ENCODE data around the gene FCMR. TPM values are rescaled to one million over a fixed set of nuclear protein-coding genes. Genes with fewer than 3 reads are reported as not detected.
A peak's percentile ranks its signal among the peaks of the same experiment; 100 is the strongest.

FCMR gene
- total RNA-seq, 2 donors from 2014 or later, result not detected

DNA sequence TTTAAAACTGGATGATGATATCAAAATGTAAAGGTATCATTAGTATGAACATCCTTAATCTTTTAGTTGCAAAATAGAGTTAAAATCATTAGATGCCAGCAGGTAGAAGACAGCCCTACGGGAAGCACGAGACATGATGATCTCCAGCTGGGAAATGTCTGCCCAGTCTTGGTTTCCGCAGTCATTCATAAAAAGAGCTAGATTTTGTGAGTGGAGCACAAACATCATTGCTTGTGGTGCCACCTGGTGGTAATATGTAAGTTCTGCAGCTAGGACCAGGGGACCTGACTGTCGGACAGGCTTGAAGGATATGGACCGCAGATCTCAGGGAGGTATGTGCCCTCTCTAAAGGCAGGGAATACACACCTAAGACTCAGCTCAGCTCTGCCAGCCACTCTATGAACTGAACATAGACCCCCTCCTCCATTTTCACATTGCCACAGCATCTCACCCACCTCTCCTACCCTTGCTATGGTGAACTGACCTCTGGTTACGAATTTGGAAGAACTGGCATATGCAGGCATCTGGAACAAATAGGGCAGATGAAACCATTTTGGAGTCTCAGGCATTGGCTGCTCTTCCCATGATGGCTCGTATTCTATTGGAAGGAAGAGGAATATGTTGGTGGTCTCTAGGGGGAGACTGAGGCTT lies 9.2 kb downstream of the FCMR start:
- H3K27ac Mint-ChIP-seq, result no peak overlapping the region

DNA sequence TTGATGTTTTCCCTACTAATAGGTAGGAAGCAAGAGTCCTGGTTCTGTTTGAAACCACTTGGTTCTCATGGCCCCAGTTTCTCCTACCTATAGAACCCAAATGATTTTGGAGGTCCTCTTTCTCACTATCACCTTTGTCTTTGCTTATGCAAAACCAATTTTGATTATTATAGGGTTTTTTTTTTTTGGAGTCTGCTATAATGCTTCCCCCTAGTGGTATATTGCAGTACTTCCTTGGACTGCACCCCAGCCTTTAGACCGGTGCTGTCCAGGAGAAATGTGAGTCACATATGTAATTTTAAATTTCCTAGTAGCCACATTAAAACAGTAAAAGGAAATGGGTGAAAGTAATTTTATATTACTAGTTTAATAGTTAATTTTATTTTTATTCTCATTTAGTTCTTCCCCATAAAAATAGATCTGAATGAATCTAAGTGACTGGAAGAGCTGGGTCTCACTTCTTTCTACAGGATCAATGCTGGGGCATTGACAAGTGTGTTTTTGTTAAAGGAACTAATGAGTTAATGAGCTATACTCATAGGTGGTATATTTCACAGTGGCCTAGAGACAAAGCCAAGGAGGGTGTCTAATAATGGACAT lies 10.6 kb downstream of the FCMR start:
- no peaks in the 10 kb centered on the region for H3K4me1 ChIP-seq (ENCODE audit: control insufficient read depth, insufficient read depth, low read length)
- 40% methylated on average over 1 of the region's 1 CpG; no CpG with 5 or more reads in 1 of the 2 experiments for WGBS, 2 experiments (ENCODE audit: insufficient coverage in 1 of 2, insufficient read length in 1 of 2)
- H3K4me3 Mint-ChIP-seq, result no peak overlapping the region
- no peaks in the 10 kb centered on the region for H3K9me3 ChIP-seq (ENCODE audit: control insufficient read depth, low read length)
- no peaks in the 10 kb centered on the region for H3K9me3 Mint-ChIP-seq
- no peak overlapping the region for H3K27ac Mint-ChIP-seq
- TF ChIP-seq, protein P1, sequence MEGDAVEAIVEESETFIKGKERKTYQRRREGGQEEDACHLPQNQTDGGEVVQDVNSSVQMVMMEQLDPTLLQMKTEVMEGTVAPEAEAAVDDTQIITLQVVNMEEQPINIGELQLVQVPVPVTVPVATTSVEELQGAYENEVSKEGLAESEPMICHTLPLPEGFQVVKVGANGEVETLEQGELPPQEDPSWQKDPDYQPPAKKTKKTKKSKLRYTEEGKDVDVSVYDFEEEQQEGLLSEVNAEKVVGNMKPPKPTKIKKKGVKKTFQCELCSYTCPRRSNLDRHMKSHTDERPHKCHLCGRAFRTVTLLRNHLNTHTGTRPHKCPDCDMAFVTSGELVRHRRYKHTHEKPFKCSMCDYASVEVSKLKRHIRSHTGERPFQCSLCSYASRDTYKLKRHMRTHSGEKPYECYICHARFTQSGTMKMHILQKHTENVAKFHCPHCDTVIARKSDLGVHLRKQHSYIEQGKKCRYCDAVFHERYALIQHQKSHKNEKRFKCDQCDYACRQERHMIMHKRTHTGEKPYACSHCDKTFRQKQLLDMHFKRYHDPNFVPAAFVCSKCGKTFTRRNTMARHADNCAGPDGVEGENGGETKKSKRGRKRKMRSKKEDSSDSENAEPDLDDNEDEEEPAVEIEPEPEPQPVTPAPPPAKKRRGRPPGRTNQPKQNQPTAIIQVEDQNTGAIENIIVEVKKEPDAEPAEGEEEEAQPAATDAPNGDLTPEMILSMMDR (conservative IDR thresholded peaks at IDR 0.05), result peak; percentile 93
- peak; percentile 56 for DNase-seq
- H3K36me3 Mint-ChIP-seq (ENCODE audit: low read depth), result no peaks in the 10 kb centered on the region
- peaks cover 4% of the 10 kb centered on the region for H3K4me1 Mint-ChIP-seq
- H3K27ac ChIP-seq (ENCODE audit: low read depth, low read length), result no peak overlapping the region
- H3K9ac ChIP-seq (ENCODE audit: extremely low read depth, low read length, poor library complexity, severe bottlenecking), result no peak overlapping the region
- no peaks in the 10 kb centered on the region for H3K36me3 ChIP-seq (ENCODE audit: control insufficient read depth, insufficient read depth, low read length)
- H3K4me3 ChIP-seq (ENCODE audit: low read length), result no peak overlapping the region
- H3K27me3 ChIP-seq (ENCODE audit: control insufficient read depth, insufficient read depth, low read length, poor library complexity, severe bottlenecking), result peaks cover 65% of the 10 kb centered on the region
- H3K27me3 Mint-ChIP-seq (ENCODE audit: insufficient read depth), result peaks cover 66% of the 10 kb centered on the region

More for the DNA sequence above, 9.2 kb downstream of the FCMR start:
- Histone ChIP-seq H3K4me1 (ENCODE audit: control insufficient read depth, insufficient read depth, low read length) (no peaks in the 10 kb centered on the region), H3K9ac (ENCODE audit: extremely low read depth, low read length, poor library complexity, severe bottlenecking) (no peak overlapping the region), H3K27ac (ENCODE audit: low read depth, low read length) (no peak overlapping the region), H3K4me3 (ENCODE audit: low read length) (no peak overlapping the region), H3K9me3 (ENCODE audit: control insufficient read depth, low read length) (no peaks in the 10 kb centered on the region), H3K27me3 (ENCODE audit: control insufficient read depth, insufficient read depth, low read length, poor library complexity, severe bottlenecking) (peaks cover 72% of the 10 kb centered on the region), H3K36me3 (ENCODE audit: control insufficient read depth, insufficient read depth, low read length) (no peaks in the 10 kb centered on the region)
- WGBS, 2 experiments (ENCODE audit: insufficient coverage in 1 of 2, insufficient read length in 1 of 2), result 31 to 36% methylated on average over 6 to 7 of the region's 7 CpGs
- Mint-ChIP-seq H3K36me3 (ENCODE audit: low read depth) (no peaks in the 10 kb centered on the region), H3K9me3 (no peaks in the 10 kb centered on the region), H3K4me1 (peaks cover 4% of the 10 kb centered on the region), H3K4me3 (no peak overlapping the region), H3K27me3 (ENCODE audit: insufficient read depth) (peaks cover 63% of the 10 kb centered on the region)
- TF ChIP-seq, protein P1 (conservative IDR thresholded peaks at IDR 0.05), result peak; percentile 86
- peak; percentile 86 for DNase-seq

DNA sequence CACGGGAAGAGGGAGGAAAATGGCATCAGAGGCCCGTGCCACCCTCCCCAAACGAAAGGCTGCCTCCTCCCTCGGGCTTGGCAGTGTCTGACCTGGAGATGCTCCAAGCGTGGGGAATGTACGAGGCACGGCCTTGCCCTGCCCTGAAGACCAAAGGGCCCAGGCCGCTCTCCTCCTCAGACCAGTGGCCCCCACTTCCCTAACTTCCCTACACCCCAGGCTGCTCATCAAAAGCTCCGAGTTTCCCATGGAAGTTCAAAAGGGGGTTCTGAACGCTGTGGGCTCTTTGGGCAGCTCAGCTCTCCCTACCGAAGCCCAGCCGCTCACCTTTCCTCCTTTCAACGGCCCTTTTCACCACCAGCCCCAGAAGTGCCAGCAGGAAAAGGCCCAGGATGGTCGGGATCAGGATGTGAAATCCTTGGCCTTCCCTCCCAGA lies 11.8 kb downstream of the FCMR start:
- TF ChIP-seq, protein P1 (conservative IDR thresholded peaks at IDR 0.05), result no peak
- no peaks in the 10 kb centered on the region for H3K4me1 ChIP-seq (ENCODE audit: control insufficient read depth, insufficient read depth, low read length)
- no peaks in the 10 kb centered on the region for H3K36me3 ChIP-seq (ENCODE audit: control insufficient read depth, insufficient read depth, low read length)
- Mint-ChIP-seq H3K4me1 (peaks cover 4% of the 10 kb centered on the region), H3K9me3 (no peaks in the 10 kb centered on the region), H3K36me3 (ENCODE audit: low read depth) (no peaks in the 10 kb centered on the region), H3K27ac (no peak overlapping the region), H3K4me3 (peak overlapping the region; percentile 54), H3K27me3 (ENCODE audit: insufficient read depth) (peaks cover 69% of the 10 kb centered on the region)
- H3K4me3 ChIP-seq (ENCODE audit: low read length), result peak overlapping the region; percentile 77
- H3K9ac ChIP-seq (ENCODE audit: extremely low read depth, low read length, poor library complexity, severe bottlenecking), result no peak overlapping the region
- H3K9me3 ChIP-seq (ENCODE audit: control insufficient read depth, low read length), result no peaks in the 10 kb centered on the region
- no peak overlapping the region for H3K27ac ChIP-seq (ENCODE audit: low read depth, low read length)
- 22 to 31% methylated on average over 6 to 14 of the region's 14 CpGs for WGBS, 2 experiments (ENCODE audit: insufficient coverage in 1 of 2, insufficient read length in 1 of 2)
- DNase-seq, result peak; percentile 69
- peaks cover 61% of the 10 kb centered on the region for H3K27me3 ChIP-seq (ENCODE audit: control insufficient read depth, insufficient read depth, low read length, poor library complexity, severe bottlenecking)
